Ovary (tissue), 9 donors: ENCODE data around the gene CYP26C1. TPM values are rescaled to one million over a fixed set of nuclear protein-coding genes. Genes with fewer than 3 reads are reported as not detected.

Experiments used
- DNase-seq, 5 donors: peaks; one replicate each; pipeline ENCODE4 v3.0.0-alpha.2; 2019 to 2020
- H3K27ac ChIP-seq, 2 donors: fragments of 200-600 bp; one replicate each; pipeline versions ENCODE4 v1.5.1 to v1.8.0; 2019 to 2022
- H3K27me3 ChIP-seq: fragments of 200-600 bp; one replicate; pipeline ENCODE4 v1.8.0; 2022
- H3K36me3 ChIP-seq: fragments of 200-600 bp; sonication (generic); one replicate; pipeline ENCODE4 v1.5.1; 2019
- H3K4me1 ChIP-seq: one replicate; pipeline ENCODE4 v1.8.1; 2013; ENCODE audit warnings: mild to moderate bottlenecking, moderate library complexity; ENCODE audit not compliant: insufficient read depth
- H3K4me3 ChIP-seq: fragments of 200-600 bp; sonication (generic); one replicate; pipeline ENCODE4 v1.5.1; 2017
- H3K9me3 ChIP-seq, 2 donors: fragments of 200-600 bp in 1 of 2; sonication (generic) in 1 of 2; one replicate each; pipeline versions ENCODE4 v1.5.1 to v1.8.1; 2013 to 2019; ENCODE audit warnings: mild to moderate bottlenecking in 1 of 2, moderate library complexity in 1 of 2
- EP300 ChIP-seq: sonication (generic); formaldehyde crosslinking; IDR thresholded peaks from one replicate; pipeline ENCODE4 v1.6.1; 2017; ENCODE audit warnings: antibody characterized with exemption
- POLR2A ChIP-seq: fragments of 450-650 bp; IDR thresholded peaks from one replicate; pipeline ENCODE4 v1.6.1; 2017; ENCODE audit warnings: antibody characterized with exemption, mild to moderate bottlenecking, moderate library complexity
- WGBS, 3 donors: extraction: QIAGEN DNeasy Blood & Tissue Kit in 1 of 3; methylation state at CpG; one replicate each; pipeline versions ENCODE4 v1.1.5 to v1.1.7; 2013 to 2017; 5-methylcytosine and 5-hydroxymethylcytosine counted together
- intact Hi-C, 4 donors: fragments of 100-400 bp; cut with DNase I; formaldehyde crosslinking; loops; one replicate each; pipeline versions ENCODE4 v1.11.0 to v1.15.1; 2022 to 2023
- polyA plus RNA-seq, 2 donors: library from polyadenylated mRNA; stranded (reverse); fragments of 200-250 nt in 1 of 2; fragments of 350-450 nt in 1 of 2; fragmentation: Illumina TruSeq in 1 of 2; extraction: RNeasy Lipid Tissue Mini Kit (QIAGEN cat#74804) in 1 of 2; gene quantifications; one replicate each; pipeline ENCODE4 v1.2.3, GENCODE V29; 2013 to 2014
- total RNA-seq, 7 donors: library from RNA; depleted of rRNA in 2 of 7; stranded (reverse); fragments of >200 nt in 2 of 7; fragmentation: NEBNext Ultra II Directional in 3 of 7; extraction: Animal tissue kit (Norgen Biotek cat#: 25700) in 3 of 7; gene quantifications; one replicate each; pipeline versions ENCODE4 v1.1.0 to v1.2.4, GENCODE V29; 2016 to 2023
- TF ChIP-seq, protein P1 (sequence below), 3 donors: fragments of 450-650 bp in 2 of 3; fragments of 200-600 bp in 1 of 3; IDR thresholded peaks; one replicate each; pipeline versions ENCODE4 v1.5.1 to v1.8.0; 2016 to 2022; ENCODE audit warnings: antibody characterized with exemption in 3 of 3, mild to moderate bottlenecking in 1 of 3
- donor health status: DM: no; HTN: no; CAD: no; lungs with moderate emphysema.
- donor health status: DM: no; HTN: no; CAD: no.
- donor health status: Bipolar disorder and iron deficiency.
- donor health status: DM: yes; HTN: yes; CAD: no.
- donor health status: DM: no; HTN: no; CAD: no.
- donor health status: DM: yes; HTN: yes; CAD: no.

Gene CYP26C1
- total and polyA plus RNA-seq, 9 donors = 0.05 to 0.20 (median 0.07) TPM; not detected in 4

DNA sequence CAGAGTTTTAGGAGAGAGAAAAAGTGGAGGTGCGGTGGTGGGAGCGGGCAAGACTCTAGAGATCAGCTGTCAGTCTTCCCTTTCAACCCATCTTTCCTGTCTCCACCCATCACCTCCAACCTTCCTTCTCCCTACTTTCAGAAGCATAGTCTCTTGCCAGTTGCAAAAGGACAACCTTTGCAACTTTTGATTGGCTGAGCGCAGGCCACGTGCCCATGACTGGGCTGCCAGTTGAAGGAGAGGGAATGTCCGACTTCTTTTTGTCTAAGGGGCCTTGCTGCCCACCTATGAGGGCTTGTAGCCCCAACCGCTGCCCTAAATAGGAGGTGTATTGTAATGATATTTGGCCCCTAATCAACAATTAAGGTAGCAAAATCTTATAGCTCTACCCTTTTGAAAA lies 25.7 kb downstream of the CYP26C1 start:
- TF ChIP-seq POLR2A (no peak), EP300 (no peak)
- TF ChIP-seq, protein P1, sequence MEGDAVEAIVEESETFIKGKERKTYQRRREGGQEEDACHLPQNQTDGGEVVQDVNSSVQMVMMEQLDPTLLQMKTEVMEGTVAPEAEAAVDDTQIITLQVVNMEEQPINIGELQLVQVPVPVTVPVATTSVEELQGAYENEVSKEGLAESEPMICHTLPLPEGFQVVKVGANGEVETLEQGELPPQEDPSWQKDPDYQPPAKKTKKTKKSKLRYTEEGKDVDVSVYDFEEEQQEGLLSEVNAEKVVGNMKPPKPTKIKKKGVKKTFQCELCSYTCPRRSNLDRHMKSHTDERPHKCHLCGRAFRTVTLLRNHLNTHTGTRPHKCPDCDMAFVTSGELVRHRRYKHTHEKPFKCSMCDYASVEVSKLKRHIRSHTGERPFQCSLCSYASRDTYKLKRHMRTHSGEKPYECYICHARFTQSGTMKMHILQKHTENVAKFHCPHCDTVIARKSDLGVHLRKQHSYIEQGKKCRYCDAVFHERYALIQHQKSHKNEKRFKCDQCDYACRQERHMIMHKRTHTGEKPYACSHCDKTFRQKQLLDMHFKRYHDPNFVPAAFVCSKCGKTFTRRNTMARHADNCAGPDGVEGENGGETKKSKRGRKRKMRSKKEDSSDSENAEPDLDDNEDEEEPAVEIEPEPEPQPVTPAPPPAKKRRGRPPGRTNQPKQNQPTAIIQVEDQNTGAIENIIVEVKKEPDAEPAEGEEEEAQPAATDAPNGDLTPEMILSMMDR (IDR thresholded peaks at IDR 0.05) = no peak
- intact Hi-C loops = loop anchor here in 2 of 4 donors (10.0 kb wide), 2 partner anchors 199 to 269 kb away; no protein-coding TSS in a partner anchor

DNA sequence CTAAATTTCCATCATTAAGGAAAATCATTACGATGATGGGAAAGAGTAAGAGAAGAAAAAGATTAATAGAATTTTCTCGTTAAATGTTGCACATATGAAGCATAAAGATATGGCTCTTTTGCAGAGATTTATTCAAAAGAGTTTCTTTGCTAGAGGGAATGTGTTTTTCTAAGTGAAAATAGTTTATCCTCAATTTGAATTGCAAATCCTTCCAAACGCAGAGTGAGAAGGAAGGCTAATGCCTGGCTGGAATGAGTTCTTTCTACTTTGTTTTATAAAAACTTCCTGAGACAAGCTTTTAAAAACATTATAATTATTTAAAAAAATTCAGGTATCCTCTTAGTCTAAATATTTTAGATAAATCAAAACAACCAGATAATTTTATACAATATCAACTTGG lies 27.2 kb downstream of the CYP26C1 start:
- H3K4me1 ChIP-seq = no peaks in the 10 kb centered on the region
- TF ChIP-seq EP300 (no peak), POLR2A (no peak)
- TF ChIP-seq, protein P1 (IDR thresholded peaks at IDR 0.05) = no peak
- H3K27ac ChIP-seq = no peak overlapping the region
- no peaks in the 10 kb centered on the region for H3K9me3 ChIP-seq
- no peak for DNase-seq
- no peaks in the 10 kb centered on the region for H3K27me3 ChIP-seq
- no peak overlapping the region for H3K4me3 ChIP-seq
- intact Hi-C loops = loop anchor here in 2 of 4 donors (10.0 kb wide), 2 partner anchors 197 to 267 kb away; no protein-coding TSS in a partner anchor
- H3K36me3 ChIP-seq = no peaks in the 10 kb centered on the region
- WGBS, 3 donors = 24 to 35% (median 27%) methylated on average over 3 of the region's 3 CpGs

More for the DNA sequence above, 25.7 kb downstream of the CYP26C1 start:
- no peaks in the 10 kb centered on the region for H3K9me3 ChIP-seq
- H3K27me3 ChIP-seq = no peaks in the 10 kb centered on the region
- H3K4me3 ChIP-seq = no peak overlapping the region
- H3K4me1 ChIP-seq = no peaks in the 10 kb centered on the region
- 93% methylated on average over 6 of the region's 6 CpGs for WGBS, 3 donors
- H3K36me3 ChIP-seq = no peaks in the 10 kb centered on the region
- H3K27ac ChIP-seq = no peak overlapping the region
- DNase-seq = no peak

DNA sequence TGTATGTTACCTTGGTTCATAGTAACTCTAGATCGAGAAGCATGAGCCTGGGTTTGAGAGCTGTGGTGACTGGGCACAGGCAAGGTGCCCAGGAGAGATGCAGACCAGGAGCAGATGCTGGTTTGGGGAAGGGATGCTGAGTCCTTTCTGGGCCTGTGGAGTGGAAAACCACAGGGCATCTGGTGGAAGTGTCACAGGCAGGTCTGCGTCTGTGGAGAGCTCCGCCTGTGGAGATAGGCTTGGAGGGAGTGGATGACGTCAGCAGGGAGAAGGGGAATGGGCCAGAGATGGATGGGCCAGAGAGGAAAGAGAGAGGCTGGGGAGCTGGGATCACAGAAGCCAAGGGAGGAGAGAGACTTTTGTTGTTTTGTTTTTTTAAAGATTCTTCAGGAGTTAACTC lies 27.9 kb downstream of the CYP26C1 start:
- Histone ChIP-seq H3K4me1 (no peaks in the 10 kb centered on the region), H3K27me3 (no peaks in the 10 kb centered on the region), H3K27ac (no peak overlapping the region), H3K9me3 (no peaks in the 10 kb centered on the region), H3K4me3 (no peak overlapping the region), H3K36me3 (no peaks in the 10 kb centered on the region)
- WGBS, 3 donors = 54 to 64% (median 61%) methylated on average over 4 of the region's 4 CpGs
- intact Hi-C loops = loop anchor here in 2 of 4 donors (10.0 kb wide), 2 partner anchors 196 to 266 kb away; no protein-coding TSS in a partner anchor
- no peak for DNase-seq
- TF ChIP-seq POLR2A (no peak), EP300 (no peak)
- TF ChIP-seq, protein P1 (IDR thresholded peaks at IDR 0.05) = no peak

DNA sequence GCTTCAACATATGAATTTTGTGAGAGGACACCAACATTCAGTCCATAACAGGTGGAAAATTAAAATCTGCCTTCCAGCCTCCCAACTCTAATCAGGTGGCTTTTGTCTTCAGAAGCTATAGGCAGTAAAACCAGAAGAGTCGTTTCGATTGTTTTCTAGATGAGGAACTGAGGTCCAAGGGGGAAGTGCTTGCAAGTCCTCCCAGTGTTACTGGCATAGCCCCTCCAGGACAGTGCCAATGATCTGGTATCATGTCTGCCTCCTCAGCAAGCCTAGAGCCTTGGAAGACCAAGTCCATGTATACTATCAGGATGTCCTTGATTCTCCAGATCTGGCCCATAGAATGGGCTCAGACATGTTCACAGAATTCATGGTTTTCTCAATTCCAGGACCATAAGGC lies 30.0 kb downstream of the CYP26C1 start:
- TF ChIP-seq EP300 = no peak
- no peak for TF ChIP-seq POLR2A
- TF ChIP-seq, protein P1 (IDR thresholded peaks at IDR 0.05) = no peak
- intact Hi-C loops = no loop called here
- Histone ChIP-seq H3K36me3 (no peaks in the 10 kb centered on the region), H3K27ac (no peak overlapping the region), H3K9me3 (no peaks in the 10 kb centered on the region), H3K4me3 (no peak overlapping the region), H3K4me1 (no peaks in the 10 kb centered on the region), H3K27me3 (no peaks in the 10 kb centered on the region)
- no peak for DNase-seq
- WGBS, 3 donors = 83 to 88% (median 87%) methylated on average over 2 of the region's 2 CpGs
